Omental fat pad (tissue), 4 donors: ENCODE data around the gene GSK3A. TPM values are rescaled to one million over a fixed set of nuclear protein-coding genes. Genes with fewer than 3 reads are reported as not detected.

Source experiments
- ATAC-seq: fragments of 150-250 bp; one replicate; pipeline ENCODE4 v1.9.1; 2016; ENCODE audit warnings: mild to moderate bottlenecking, moderate library complexity; ENCODE audit not compliant: low FRiP score
- DNase-seq: peaks from one replicate; pipeline ENCODE4 v3.0.0-alpha.2; 2019; ENCODE audit warnings: low spot score
- total RNA-seq, 4 donors: library from RNA; depleted of rRNA; stranded (reverse); fragments of >200 nt; gene quantifications; one replicate each; pipeline ENCODE4 v1.1.0, GENCODE V29; 2016
- TF ChIP-seq, protein P1 (sequence below), 3 donors: fragments of 450-650 bp; IDR thresholded peaks; one replicate each; pipeline ENCODE4 v1.5.1; 2016 to 2017; ENCODE audit warnings: antibody characterized with exemption in 3 of 3, mild to moderate bottlenecking in 3 of 3, moderate library complexity in 2 of 3

The GSK3A gene
- total RNA-seq, 4 donors from 2014 or later, result 16.9 to 32.3 (median 20.0) TPM

GRCh38 chr19:42250183-42250665, 7.8 kb upstream of the GSK3A start:
- DNase-seq (no peak), ATAC-seq (no peak)
- TF ChIP-seq, protein P1, sequence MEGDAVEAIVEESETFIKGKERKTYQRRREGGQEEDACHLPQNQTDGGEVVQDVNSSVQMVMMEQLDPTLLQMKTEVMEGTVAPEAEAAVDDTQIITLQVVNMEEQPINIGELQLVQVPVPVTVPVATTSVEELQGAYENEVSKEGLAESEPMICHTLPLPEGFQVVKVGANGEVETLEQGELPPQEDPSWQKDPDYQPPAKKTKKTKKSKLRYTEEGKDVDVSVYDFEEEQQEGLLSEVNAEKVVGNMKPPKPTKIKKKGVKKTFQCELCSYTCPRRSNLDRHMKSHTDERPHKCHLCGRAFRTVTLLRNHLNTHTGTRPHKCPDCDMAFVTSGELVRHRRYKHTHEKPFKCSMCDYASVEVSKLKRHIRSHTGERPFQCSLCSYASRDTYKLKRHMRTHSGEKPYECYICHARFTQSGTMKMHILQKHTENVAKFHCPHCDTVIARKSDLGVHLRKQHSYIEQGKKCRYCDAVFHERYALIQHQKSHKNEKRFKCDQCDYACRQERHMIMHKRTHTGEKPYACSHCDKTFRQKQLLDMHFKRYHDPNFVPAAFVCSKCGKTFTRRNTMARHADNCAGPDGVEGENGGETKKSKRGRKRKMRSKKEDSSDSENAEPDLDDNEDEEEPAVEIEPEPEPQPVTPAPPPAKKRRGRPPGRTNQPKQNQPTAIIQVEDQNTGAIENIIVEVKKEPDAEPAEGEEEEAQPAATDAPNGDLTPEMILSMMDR (IDR thresholded peaks at IDR 0.05), result no peak

DNA sequence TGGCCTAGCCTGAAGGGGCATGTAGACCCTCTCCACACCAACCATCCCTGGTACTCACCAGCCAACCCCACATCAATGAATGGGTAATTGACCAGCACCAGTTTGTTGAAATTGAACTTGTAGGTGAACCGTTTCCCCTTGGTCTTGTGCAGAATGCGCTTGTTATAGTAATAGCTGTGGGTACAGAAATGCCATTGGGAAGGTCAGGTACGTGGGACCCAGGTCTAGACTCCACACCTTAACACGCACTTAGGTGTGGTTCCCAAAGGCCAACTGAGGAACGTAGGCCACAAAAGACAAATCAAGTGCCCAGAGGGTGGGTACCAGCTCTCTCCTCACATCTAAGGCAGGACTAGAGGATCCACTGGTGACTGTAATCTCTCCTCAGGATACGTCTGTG, 7.4 kb upstream of the GSK3A start:
- DNase-seq, result no peak
- ATAC-seq, result no peak
- TF ChIP-seq, protein P1 (IDR thresholded peaks at IDR 0.05), result no peak

- DNase-seq, result no peak
- no peak for ATAC-seq
- TF ChIP-seq, protein P1 (IDR thresholded peaks at IDR 0.05), result no peak
These were observed 6.8 kb upstream of the GSK3A start for GRCh38 chr19:42249149-42249750.

DNA sequence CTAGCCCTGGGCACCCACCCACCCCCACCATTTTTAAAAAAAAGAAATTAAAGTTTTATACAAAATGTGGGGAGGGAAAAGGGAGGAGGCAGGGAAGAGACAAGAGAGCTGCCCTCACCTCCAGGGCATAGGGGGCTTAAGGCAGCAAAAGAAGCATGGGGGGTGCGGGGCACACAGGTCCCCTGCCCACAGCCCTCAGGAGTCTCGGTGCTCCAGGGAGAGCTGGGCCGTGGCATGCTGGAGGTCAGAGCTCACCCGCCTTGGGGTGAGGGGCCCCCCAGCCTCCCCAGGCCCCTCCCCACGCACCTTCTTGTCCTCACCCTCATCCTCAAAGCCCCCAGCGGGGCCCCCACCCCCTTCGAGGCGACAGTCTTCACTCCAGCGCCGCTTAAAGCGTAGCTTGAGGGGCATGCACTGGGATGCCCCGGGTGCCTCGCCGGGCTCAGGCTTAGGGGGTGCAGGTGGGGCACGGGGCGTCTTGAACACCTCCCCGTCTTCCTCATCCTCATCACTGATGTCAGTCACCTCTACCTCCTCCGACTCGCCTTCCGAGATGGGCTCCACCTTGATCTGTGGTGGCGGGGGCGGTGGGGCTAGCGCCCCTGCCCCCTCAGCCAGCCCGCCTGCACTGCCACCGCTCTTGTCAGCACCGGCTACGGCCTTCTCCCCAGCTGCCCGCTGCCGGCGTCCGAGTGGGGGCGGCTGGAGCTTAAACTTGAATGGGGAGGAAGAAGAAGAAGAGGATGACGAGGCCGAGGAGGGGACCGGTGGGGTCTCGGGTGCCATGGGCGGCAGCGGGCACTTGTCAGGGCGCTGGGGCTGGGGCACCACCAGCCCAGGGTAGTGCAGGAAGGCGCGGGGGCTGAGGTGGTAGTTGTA, 6.1 kb upstream of the GSK3A start:
- no peak for ATAC-seq
- TF ChIP-seq, protein P1 (IDR thresholded peaks at IDR 0.05), result no peak
- no peak for DNase-seq

GRCh38 chr19:42247640-42248199, 5.3 kb upstream of the GSK3A start:
- TF ChIP-seq, protein P1 (IDR thresholded peaks at IDR 0.05), result no peak
- DNase-seq (no peak), ATAC-seq (no peak)

GRCh38 chr19:42246922-42247639, 4.7 kb upstream of the GSK3A start:
- TF ChIP-seq, protein P1 (IDR thresholded peaks at IDR 0.05), result no peak
- DNase-seq (no peak), ATAC-seq (no peak)
